ENCODE results near the gene BPIFB6. TPM values are rescaled to one million over a fixed set of nuclear protein-coding genes. Genes with fewer than 3 reads are reported as not detected.

BPIFB6 gene
- total RNA-seq, 4 donors from 2014 or later = not detected

DNA sequence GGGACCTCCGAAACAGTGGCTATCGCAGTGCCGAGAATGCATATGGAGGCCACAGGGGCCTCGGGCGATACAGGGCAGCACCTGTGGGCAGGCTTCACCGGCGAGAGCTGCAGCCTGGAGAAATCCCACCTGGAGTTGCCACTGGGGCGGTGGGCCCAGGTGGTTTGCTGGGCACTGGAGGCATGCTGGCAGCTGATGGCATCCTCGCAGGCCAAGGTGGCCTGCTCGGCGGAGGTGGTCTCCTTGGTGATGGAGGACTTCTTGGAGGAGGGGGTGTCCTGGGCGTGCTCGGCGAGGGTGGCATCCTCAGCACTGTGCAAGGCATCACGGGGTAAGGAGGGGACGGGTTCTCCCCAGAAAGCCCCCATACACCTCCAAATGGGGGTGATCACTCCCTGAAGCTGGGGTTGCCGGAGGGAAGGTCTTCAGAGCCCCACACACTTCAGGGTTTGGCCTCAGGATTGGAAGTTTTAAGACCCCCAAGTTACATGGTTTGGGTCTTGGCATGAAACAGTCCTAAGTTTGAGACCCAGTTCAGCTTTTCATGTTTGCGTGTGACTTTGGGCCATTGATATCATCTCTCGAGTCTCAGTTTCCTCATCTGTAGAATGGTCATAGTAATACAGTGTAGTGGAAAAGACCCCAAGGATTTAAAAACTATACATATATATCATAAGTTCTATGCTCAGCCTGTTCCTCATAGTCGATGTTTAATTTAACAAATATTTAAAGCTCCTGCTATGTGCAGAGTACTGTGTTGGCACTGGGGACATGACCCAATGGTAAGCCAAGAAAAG lies 52.3 kb downstream of the BPIFB6 start:
- Histone ChIP-seq H3K27me3 (peaks cover 0 to 34% (median 0%) of the 10 kb centered on the region in 4 donors), H3K4me1 (no peaks in the 10 kb centered on the region), H3K4me3 (no peak overlapping the region), H3K9me3 (no peaks in the 10 kb centered on the region), H3K36me3 (no peaks in the 10 kb centered on the region), H3K27ac (no peak overlapping the region)
- no peak for TF ChIP-seq POLR2A (IDR thresholded peaks at IDR 0.05)
- TF ChIP-seq, protein P1, sequence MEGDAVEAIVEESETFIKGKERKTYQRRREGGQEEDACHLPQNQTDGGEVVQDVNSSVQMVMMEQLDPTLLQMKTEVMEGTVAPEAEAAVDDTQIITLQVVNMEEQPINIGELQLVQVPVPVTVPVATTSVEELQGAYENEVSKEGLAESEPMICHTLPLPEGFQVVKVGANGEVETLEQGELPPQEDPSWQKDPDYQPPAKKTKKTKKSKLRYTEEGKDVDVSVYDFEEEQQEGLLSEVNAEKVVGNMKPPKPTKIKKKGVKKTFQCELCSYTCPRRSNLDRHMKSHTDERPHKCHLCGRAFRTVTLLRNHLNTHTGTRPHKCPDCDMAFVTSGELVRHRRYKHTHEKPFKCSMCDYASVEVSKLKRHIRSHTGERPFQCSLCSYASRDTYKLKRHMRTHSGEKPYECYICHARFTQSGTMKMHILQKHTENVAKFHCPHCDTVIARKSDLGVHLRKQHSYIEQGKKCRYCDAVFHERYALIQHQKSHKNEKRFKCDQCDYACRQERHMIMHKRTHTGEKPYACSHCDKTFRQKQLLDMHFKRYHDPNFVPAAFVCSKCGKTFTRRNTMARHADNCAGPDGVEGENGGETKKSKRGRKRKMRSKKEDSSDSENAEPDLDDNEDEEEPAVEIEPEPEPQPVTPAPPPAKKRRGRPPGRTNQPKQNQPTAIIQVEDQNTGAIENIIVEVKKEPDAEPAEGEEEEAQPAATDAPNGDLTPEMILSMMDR (IDR thresholded peaks at IDR 0.05) = no peak
- whole genome bisulfite sequencing, 2 donors = 92% methylated on average over 6 to 18 of the region's 20 CpGs
- DNase-seq = no peak
- intact Hi-C loops (cut with DNase I) = no loop called here

DNA sequence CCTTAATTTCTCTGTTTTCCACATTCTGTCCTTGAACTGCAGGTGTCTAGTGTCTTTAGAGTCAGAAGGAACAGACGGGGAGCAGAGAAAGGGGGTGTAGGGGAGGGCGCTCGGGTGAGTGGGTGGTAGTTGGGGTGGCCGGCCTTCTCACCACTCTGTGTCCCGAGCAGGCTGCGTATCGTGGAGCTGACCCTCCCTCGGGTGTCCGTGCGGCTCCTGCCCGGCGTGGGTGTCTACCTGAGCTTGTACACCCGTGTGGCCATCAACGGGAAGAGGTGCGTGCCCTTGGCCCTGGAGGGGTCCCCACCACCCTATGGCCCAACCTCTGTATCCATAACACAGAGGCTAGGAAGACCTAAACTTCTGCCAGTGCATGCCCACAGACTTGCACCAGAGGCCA lies 53.3 kb downstream of the BPIFB6 start:
- Histone ChIP-seq H3K27me3 (peaks cover 0 to 43% (median 0%) of the 10 kb centered on the region in 4 donors), H3K27ac (no peak overlapping the region), H3K4me1 (no peaks in the 10 kb centered on the region), H3K36me3 (no peaks in the 10 kb centered on the region), H3K4me3 (no peak overlapping the region), H3K9me3 (no peaks in the 10 kb centered on the region)
- no peak for DNase-seq
- TF ChIP-seq, protein P1 (IDR thresholded peaks at IDR 0.05) = no peak
- no peak for TF ChIP-seq POLR2A (IDR thresholded peaks at IDR 0.05)
- WGBS, 2 donors = 86 to 91% methylated on average over 7 to 13 of the region's 15 CpGs
- intact Hi-C loops (cut with DNase I) = no loop called here

GRCh38 chr20:33086052-33086722 lies 54.7 kb downstream of the BPIFB6 start:
- no peaks in the 10 kb centered on the region for H3K9me3 ChIP-seq
- no peaks in the 10 kb centered on the region for H3K4me1 ChIP-seq
- no peak for DNase-seq
- H3K27me3 ChIP-seq = peaks cover 0 to 52% (median 0%) of the 10 kb centered on the region in 4 donors
- H3K36me3 ChIP-seq = no peaks in the 10 kb centered on the region
- intact Hi-C loops (cut with DNase I) = no loop called here
- 70 to 72% methylated on average over 7 to 9 of the region's 14 CpGs for WGBS, 2 donors
- no peak overlapping the region for H3K4me3 ChIP-seq
- no peak overlapping the region for H3K27ac ChIP-seq
- TF ChIP-seq, protein P1 (IDR thresholded peaks at IDR 0.05) = no peak
- no peak for TF ChIP-seq POLR2A (IDR thresholded peaks at IDR 0.05)

- no peak for DNase-seq
- WGBS, 2 donors = 56 to 83% methylated on average over 2 to 3 of the region's 3 CpGs
- Histone ChIP-seq H3K4me3 (no peak overlapping the region), H3K4me1 (no peaks in the 10 kb centered on the region), H3K36me3 (no peaks in the 10 kb centered on the region), H3K27ac (no peak overlapping the region), H3K9me3 (no peaks in the 10 kb centered on the region), H3K27me3 (peaks cover 0 to 19% (median 0%) of the 10 kb centered on the region in 4 donors)
- intact Hi-C loops (cut with DNase I) = loop anchor here (10.0 kb wide), 1 partner anchor 186 kb away; no protein-coding TSS in a partner anchor
- TF ChIP-seq POLR2A (IDR thresholded peaks at IDR 0.05) = no peak
- TF ChIP-seq, protein P1 (IDR thresholded peaks at IDR 0.05) = no peak
These were observed 59.7 kb downstream of the BPIFB6 start for GRCh38 chr20:33091147-33091546.

GRCh38 chr20:33091693-33092092 lies 60.2 kb downstream of the BPIFB6 start:
- TF ChIP-seq, protein P1 (IDR thresholded peaks at IDR 0.05) = no peak
- no peak for TF ChIP-seq POLR2A (IDR thresholded peaks at IDR 0.05)
- H3K27me3 ChIP-seq = peaks cover 0 to 19% (median 0%) of the 10 kb centered on the region in 4 donors
- 83 to 86% methylated on average over 3 of the region's 3 CpGs for WGBS, 2 donors
- no peak for DNase-seq
- no peaks in the 10 kb centered on the region for H3K9me3 ChIP-seq
- H3K4me3 ChIP-seq = no peak overlapping the region
- H3K36me3 ChIP-seq = no peaks in the 10 kb centered on the region
- H3K27ac ChIP-seq = no peak overlapping the region
- intact Hi-C loops (cut with DNase I) = loop anchor here (10.0 kb wide), 1 partner anchor 187 kb away; no protein-coding TSS in a partner anchor
- H3K4me1 ChIP-seq = no peaks in the 10 kb centered on the region

Data from esophagus squamous epithelium (tissue), 5 donors.